ENCODE measurements around the gene DCC. TPM values are rescaled to one million over a fixed set of nuclear protein-coding genes. Genes with fewer than 3 reads are reported as not detected.

Gene DCC
- polyA plus RNA-seq, 1 donor (not counting 4 experiments of a cell fraction or from before 2014, with no cell fraction given), result not detected

GRCh38 chr18:52715991-52716390, 376.0 kb downstream of the DCC start:
- no peak overlapping the region for H3K4me2 ChIP-seq (ENCODE audit: control insufficient read depth, extremely low read depth, insufficient read depth, low read depth, low read length)
- FAIRE-seq, result no peak
- dilution Hi-C loops (cut with MboI; ENCODE audit: extremely low pct_ligation_motif_present, low sequenced_read_pairs), result no loop called here

DNA sequence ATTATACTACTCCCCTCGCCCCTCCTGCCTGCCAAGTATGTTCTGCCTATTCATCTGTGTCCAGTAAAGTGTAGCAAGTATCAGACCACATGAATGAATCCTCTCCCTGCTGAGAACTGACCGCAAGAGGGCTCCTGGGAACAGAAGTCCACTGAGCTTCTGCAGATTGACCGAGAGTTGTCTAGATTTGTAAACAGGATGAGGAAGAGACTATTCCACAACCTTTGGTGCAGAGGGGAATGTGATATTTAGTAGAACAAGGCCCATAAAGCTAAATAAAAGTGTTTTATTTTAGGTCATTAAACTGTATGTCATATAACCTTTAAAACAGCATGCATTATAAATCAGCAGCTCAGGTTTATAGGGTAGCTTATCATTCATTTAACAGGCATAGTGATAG, 377.0 kb downstream of the DCC start:
- Histone ChIP-seq H3K9me3 (ENCODE audit: control insufficient read depth, low read depth, low read length) (no peaks in the 10 kb centered on the region), H3K4me1 (ENCODE audit: control insufficient read depth, extremely low read depth, insufficient read depth, low read length) (no peaks in the 10 kb centered on the region), H3K27ac (ENCODE audit: control insufficient read depth, insufficient read depth, low read length) (no peak overlapping the region), H3K27me3 (ENCODE audit: control insufficient read depth, extremely low read depth, insufficient read depth, low read length) (no peaks in the 10 kb centered on the region), H3K9ac (ENCODE audit: control insufficient read depth, extremely low read depth, insufficient read depth, low read length) (no peak overlapping the region), H4K20me1 (ENCODE audit: control insufficient read depth, extremely low read depth, insufficient read depth, low read length) (no peaks in the 10 kb centered on the region), H2AFZ (ENCODE audit: control insufficient read depth, low read length) (no peak overlapping the region), H3K4me2 (ENCODE audit: control insufficient read depth, extremely low read depth, insufficient read depth, low read depth, low read length) (no peak overlapping the region), H3K36me3 (ENCODE audit: control insufficient read depth in 2 of 2, extremely low read depth in 1 of 2, insufficient read depth in 2 of 2, low read length in 2 of 2) (no peaks in the 10 kb centered on the region), H3K9me1 (ENCODE audit: control insufficient read depth, extremely low read depth, insufficient read depth, low read length) (no peaks in the 10 kb centered on the region), H3K79me2 (ENCODE audit: control insufficient read depth, insufficient read depth, low read length) (no peaks in the 10 kb centered on the region), H3K4me3 (ENCODE audit: control insufficient read depth in 2 of 3, extremely low read depth in 1 of 3, insufficient read depth in 2 of 3, low read depth in 1 of 3, low read length in 3 of 3) (no peak overlapping the region)
- dilution Hi-C loops (cut with MboI; ENCODE audit: extremely low pct_ligation_motif_present, low sequenced_read_pairs), result no loop called here
- no peak for DNase-seq (ENCODE audit: low read depth, low spot score)
- no peak for FAIRE-seq
- TF ChIP-seq EZH2 (IDR thresholded peaks at IDR 0.05; ENCODE audit: low read length) (no peak), CTCF (optimal IDR thresholded peaks at IDR 0.05 in 1 of 3, IDR thresholded peaks at IDR 0.05 in 1 of 3, conservative IDR thresholded peaks at IDR 0.05 in 1 of 3; ENCODE audit: extremely low read depth in 1 of 3, insufficient read depth in 2 of 3, low read length in 3 of 3) (no peak)

More at GRCh38 chr18:52715991-52716390, 376.0 kb downstream of the DCC start:
- DNase-seq (ENCODE audit: low read depth, low spot score), result no peak
- Histone ChIP-seq H3K79me2 (ENCODE audit: control insufficient read depth, insufficient read depth, low read length) (no peaks in the 10 kb centered on the region), H3K9me3 (ENCODE audit: control insufficient read depth, low read depth, low read length) (no peaks in the 10 kb centered on the region), H3K4me1 (ENCODE audit: control insufficient read depth, extremely low read depth, insufficient read depth, low read length) (no peaks in the 10 kb centered on the region), H3K27me3 (ENCODE audit: control insufficient read depth, extremely low read depth, insufficient read depth, low read length) (no peaks in the 10 kb centered on the region), H4K20me1 (ENCODE audit: control insufficient read depth, extremely low read depth, insufficient read depth, low read length) (no peaks in the 10 kb centered on the region), H3K27ac (ENCODE audit: control insufficient read depth, insufficient read depth, low read length) (no peak overlapping the region), H3K36me3 (ENCODE audit: control insufficient read depth in 2 of 2, extremely low read depth in 1 of 2, insufficient read depth in 2 of 2, low read length in 2 of 2) (no peaks in the 10 kb centered on the region), H3K4me3 (ENCODE audit: control insufficient read depth in 2 of 3, extremely low read depth in 1 of 3, insufficient read depth in 2 of 3, low read depth in 1 of 3, low read length in 3 of 3) (no peak overlapping the region), H2AFZ (ENCODE audit: control insufficient read depth, low read length) (no peak overlapping the region), H3K9ac (ENCODE audit: control insufficient read depth, extremely low read depth, insufficient read depth, low read length) (no peak overlapping the region), H3K9me1 (ENCODE audit: control insufficient read depth, extremely low read depth, insufficient read depth, low read length) (no peaks in the 10 kb centered on the region)
- TF ChIP-seq EZH2 (IDR thresholded peaks at IDR 0.05; ENCODE audit: low read length), result no peak

DNA sequence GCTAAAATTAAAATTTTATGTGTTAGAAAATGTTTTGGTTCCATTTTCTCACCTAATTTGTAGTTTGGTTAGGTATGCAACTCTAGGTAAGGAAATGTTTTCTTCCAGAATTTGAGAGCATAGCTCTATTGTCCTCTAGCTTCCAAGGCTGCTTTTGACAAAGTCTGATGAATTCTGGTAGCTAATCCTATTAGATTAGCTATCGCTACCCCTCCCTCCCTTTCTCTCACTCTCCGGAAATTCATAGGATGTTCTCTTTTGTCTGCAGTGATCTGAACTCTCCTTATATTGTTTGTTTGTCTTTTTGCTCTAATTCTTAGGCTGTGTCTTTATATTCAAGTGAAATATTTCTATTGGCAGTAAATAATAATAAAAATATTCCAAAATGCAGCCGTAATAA, 382.9 kb downstream of the DCC start:
- FAIRE-seq (no peak), DNase-seq (ENCODE audit: low read depth, low spot score) (no peak)
- no peak overlapping the region for H2AFZ ChIP-seq (ENCODE audit: control insufficient read depth, low read length)
- TF ChIP-seq EZH2 (IDR thresholded peaks at IDR 0.05; ENCODE audit: low read length) (no peak), CTCF (optimal IDR thresholded peaks at IDR 0.05 in 1 of 3, IDR thresholded peaks at IDR 0.05 in 1 of 3, conservative IDR thresholded peaks at IDR 0.05 in 1 of 3; ENCODE audit: extremely low read depth in 1 of 3, insufficient read depth in 2 of 3, low read length in 3 of 3) (no peak)
- H3K36me3 ChIP-seq (ENCODE audit: control insufficient read depth in 2 of 2, extremely low read depth in 1 of 2, insufficient read depth in 2 of 2, low read length in 2 of 2), result no peaks in the 10 kb centered on the region
- H3K4me1 ChIP-seq (ENCODE audit: control insufficient read depth, extremely low read depth, insufficient read depth, low read length), result no peaks in the 10 kb centered on the region
- no peak overlapping the region for H3K27ac ChIP-seq (ENCODE audit: control insufficient read depth, insufficient read depth, low read length)
- no peaks in the 10 kb centered on the region for H3K9me3 ChIP-seq (ENCODE audit: control insufficient read depth, low read depth, low read length)
- no peaks in the 10 kb centered on the region for H3K79me2 ChIP-seq (ENCODE audit: control insufficient read depth, insufficient read depth, low read length)
- dilution Hi-C loops (cut with MboI; ENCODE audit: extremely low pct_ligation_motif_present, low sequenced_read_pairs), result no loop called here
- no peaks in the 10 kb centered on the region for H3K27me3 ChIP-seq (ENCODE audit: control insufficient read depth, extremely low read depth, insufficient read depth, low read length)
- H4K20me1 ChIP-seq (ENCODE audit: control insufficient read depth, extremely low read depth, insufficient read depth, low read length), result no peaks in the 10 kb centered on the region
- H3K4me3 ChIP-seq (ENCODE audit: control insufficient read depth in 2 of 3, extremely low read depth in 1 of 3, insufficient read depth in 2 of 3, low read depth in 1 of 3, low read length in 3 of 3), result no peak overlapping the region
- no peaks in the 10 kb centered on the region for H3K9me1 ChIP-seq (ENCODE audit: control insufficient read depth, extremely low read depth, insufficient read depth, low read length)
- no peak overlapping the region for H3K9ac ChIP-seq (ENCODE audit: control insufficient read depth, extremely low read depth, insufficient read depth, low read length)
- no peak overlapping the region for H3K4me2 ChIP-seq (ENCODE audit: control insufficient read depth, extremely low read depth, insufficient read depth, low read depth, low read length)

All from keratinocyte (primary cell).